ENCODE data around the gene HDDC2. TPM values are rescaled to one million over a fixed set of nuclear protein-coding genes. Genes with fewer than 3 reads are reported as not detected.

HDDC2 gene
- total RNA-seq, 1 experiment from 2014 or later = 95.6 TPM

DNA sequence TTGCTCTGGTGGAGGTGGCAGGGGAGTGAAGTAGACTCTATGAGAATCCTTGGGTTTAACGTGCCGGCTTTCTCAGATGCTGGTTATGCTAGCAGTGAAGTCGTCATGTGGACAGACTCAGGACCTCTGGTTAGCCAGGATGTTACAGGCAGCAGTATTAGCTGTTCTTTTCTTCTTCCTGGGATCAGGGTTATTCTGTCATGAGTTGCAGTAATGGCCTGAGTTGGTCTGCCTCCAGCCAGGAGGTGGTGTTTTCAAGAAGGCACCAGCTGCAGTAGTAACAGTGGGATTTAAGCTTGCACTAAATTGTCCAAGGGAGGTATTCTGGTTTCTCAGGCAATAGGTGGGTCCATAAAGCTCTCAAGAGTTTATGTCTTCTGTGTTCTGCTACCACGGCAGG lies 56.7 kb downstream of the HDDC2 start:
- peaks cover 10 to 14% of the 10 kb centered on the region in 2 experiments; a peak in 2 of 4 replicates for H3K4me1 ChIP-seq (ENCODE audit: control insufficient read depth in 1 of 2, insufficient read depth in 2 of 2, low read length in 2 of 2)
- ATAC-seq (no peak), DNase-seq (ENCODE audit: low read depth, low spot score) (no peak)
- H3K79me2 ChIP-seq (ENCODE audit: insufficient read depth, low read length) = no peaks in the 10 kb centered on the region; the same call in 1 of the 2 replicates
- no peak overlapping the region for H3K4me3 ChIP-seq (replicated peaks in 1 of 2; ENCODE audit: low read depth in 1 of 2, low read length in 2 of 2)
- no peak for TF ChIP-seq ELF1 (IDR thresholded peaks at IDR 0.05; ENCODE audit: borderline replicate concordance, low read depth)
- no peak for TF ChIP-seq EZH2phosphoT487 (IDR thresholded peaks at IDR 0.05; ENCODE audit: borderline replicate concordance)
- TF ChIP-seq EZH2 (IDR thresholded peaks at IDR 0.05) = no peak
- H3K9ac ChIP-seq (ENCODE audit: low read length) = no peak overlapping the region
- H2AFZ ChIP-seq (ENCODE audit: low read depth, low read length, poor library complexity, severe bottlenecking) = no peak overlapping the region
- H3K36me3 ChIP-seq (ENCODE audit: control insufficient read depth in 1 of 2, insufficient read depth in 2 of 2, low read length in 2 of 2) = no peaks in the 10 kb centered on the region
- H3K9me3 ChIP-seq (ENCODE audit: control insufficient read depth in 1 of 2, insufficient read depth in 1 of 2, low read depth in 1 of 2, low read length in 2 of 2) = no peaks in the 10 kb centered on the region
- H3K27ac ChIP-seq (ENCODE audit: low read depth, low read length) = no peak overlapping the region
- intact Hi-C loops (cut with micrococcal nuclease) = no loop called here
- CTCF ChIA-PET = no interaction called here
- RAD21 ChIA-PET (ENCODE audit: low non-redundant PET in 1 of 2, low total read pairs in 2 of 2, uncharacterized antibody in 2 of 2, unreplicated experiment in 2 of 2) = no interaction called here
- POLR2A ChIA-PET = no interaction called here
- H4K20me1 ChIP-seq (ENCODE audit: insufficient read depth) = no peaks in the 10 kb centered on the region
- H3K9me2 ChIP-seq (ENCODE audit: insufficient read depth) = no peaks in the 10 kb centered on the region
- H3K27me3 ChIP-seq (ENCODE audit: insufficient read depth, low read length) = no peaks in the 10 kb centered on the region
- BruUV-seq (replicated peaks) = no TSS peak
- H3K4me2 ChIP-seq (ENCODE audit: low read length) = peak overlapping the region; percentile 20; the same call in 1 of the 2 replicates

DNA sequence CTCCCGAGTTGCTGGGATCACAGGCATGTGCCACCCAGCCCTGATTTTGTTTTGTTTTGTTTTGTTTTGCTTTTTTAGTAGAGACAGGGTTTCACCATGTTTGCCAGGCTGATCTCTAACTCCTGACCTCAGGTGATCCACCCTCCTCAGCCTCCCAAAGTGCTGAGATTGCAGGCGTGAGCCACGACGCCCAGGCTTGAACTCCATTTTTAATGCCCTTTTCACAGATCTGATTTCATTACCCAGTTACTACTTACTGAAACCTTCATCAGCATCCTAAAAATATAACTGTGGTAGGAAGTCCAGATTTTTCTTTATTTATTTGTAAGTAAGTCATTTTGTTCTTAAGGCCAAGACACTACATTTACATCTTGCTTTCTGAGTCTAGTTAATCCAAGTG lies 64.0 kb downstream of the HDDC2 start:
- ATAC-seq (no peak), DNase-seq (ENCODE audit: low read depth, low spot score) (no peak)
- H2AFZ ChIP-seq (ENCODE audit: low read depth, low read length, poor library complexity, severe bottlenecking) = no peak overlapping the region
- H3K4me2 ChIP-seq (ENCODE audit: low read length) = no peak overlapping the region
- RAD21 ChIA-PET (ENCODE audit: low non-redundant PET in 1 of 2, low total read pairs in 2 of 2, uncharacterized antibody in 2 of 2, unreplicated experiment in 2 of 2) = no interaction called here
- H3K9me2 ChIP-seq (ENCODE audit: insufficient read depth) = no peaks in the 10 kb centered on the region
- no peaks in the 10 kb centered on the region for H3K36me3 ChIP-seq (ENCODE audit: control insufficient read depth in 1 of 2, insufficient read depth in 2 of 2, low read length in 2 of 2)
- no peaks in the 10 kb centered on the region for H3K27me3 ChIP-seq (ENCODE audit: insufficient read depth, low read length)
- CTCF ChIA-PET = no interaction called here
- H3K9ac ChIP-seq (ENCODE audit: low read length) = no peak overlapping the region
- BruUV-seq (replicated peaks) = no TSS peak
- intact Hi-C loops (cut with micrococcal nuclease) = no loop called here
- TF ChIP-seq EGR1 (IDR thresholded peaks at IDR 0.05; ENCODE audit: low read depth) = no peak
- TF ChIP-seq YY1 (IDR thresholded peaks at IDR 0.05; ENCODE audit: extremely low read depth, insufficient replicate concordance, low read depth, low read length) = no peak
- TF ChIP-seq, protein P1, sequence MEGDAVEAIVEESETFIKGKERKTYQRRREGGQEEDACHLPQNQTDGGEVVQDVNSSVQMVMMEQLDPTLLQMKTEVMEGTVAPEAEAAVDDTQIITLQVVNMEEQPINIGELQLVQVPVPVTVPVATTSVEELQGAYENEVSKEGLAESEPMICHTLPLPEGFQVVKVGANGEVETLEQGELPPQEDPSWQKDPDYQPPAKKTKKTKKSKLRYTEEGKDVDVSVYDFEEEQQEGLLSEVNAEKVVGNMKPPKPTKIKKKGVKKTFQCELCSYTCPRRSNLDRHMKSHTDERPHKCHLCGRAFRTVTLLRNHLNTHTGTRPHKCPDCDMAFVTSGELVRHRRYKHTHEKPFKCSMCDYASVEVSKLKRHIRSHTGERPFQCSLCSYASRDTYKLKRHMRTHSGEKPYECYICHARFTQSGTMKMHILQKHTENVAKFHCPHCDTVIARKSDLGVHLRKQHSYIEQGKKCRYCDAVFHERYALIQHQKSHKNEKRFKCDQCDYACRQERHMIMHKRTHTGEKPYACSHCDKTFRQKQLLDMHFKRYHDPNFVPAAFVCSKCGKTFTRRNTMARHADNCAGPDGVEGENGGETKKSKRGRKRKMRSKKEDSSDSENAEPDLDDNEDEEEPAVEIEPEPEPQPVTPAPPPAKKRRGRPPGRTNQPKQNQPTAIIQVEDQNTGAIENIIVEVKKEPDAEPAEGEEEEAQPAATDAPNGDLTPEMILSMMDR (IDR thresholded peaks at IDR 0.05 in 2 of 3, conservative IDR thresholded peaks at IDR 0.05 in 1 of 3; ENCODE audit: borderline replicate concordance in 1 of 3, insufficient read depth in 1 of 3, low read depth in 2 of 3, low read length in 2 of 3) = no peak
- no peak for TF ChIP-seq EZH2phosphoT487 (IDR thresholded peaks at IDR 0.05; ENCODE audit: borderline replicate concordance)
- no peaks in the 10 kb centered on the region for H3K4me1 ChIP-seq (ENCODE audit: control insufficient read depth in 1 of 2, insufficient read depth in 2 of 2, low read length in 2 of 2)
- H4K20me1 ChIP-seq (ENCODE audit: insufficient read depth) = no peaks in the 10 kb centered on the region
- POLR2A ChIA-PET = no interaction called here
- no peaks in the 10 kb centered on the region for H3K79me2 ChIP-seq (ENCODE audit: insufficient read depth, low read length)
- no peak overlapping the region for H3K27ac ChIP-seq (ENCODE audit: low read depth, low read length)
- no peak overlapping the region for H3K4me3 ChIP-seq (replicated peaks in 1 of 2; ENCODE audit: low read depth in 1 of 2, low read length in 2 of 2)
- H3K9me3 ChIP-seq (ENCODE audit: control insufficient read depth in 1 of 2, insufficient read depth in 1 of 2, low read depth in 1 of 2, low read length in 2 of 2) = no peaks in the 10 kb centered on the region

All from HCT116 (cell line).